NB4 (cell line): ENCODE results near the gene POLR2C.

Source experiments
- DNase-seq: peaks from one replicate; pipeline ENCODE4 v3.0.0; 2010; ENCODE audit warnings: low read depth
- H3K4me3 ChIP-seq: one replicate; pipeline ENCODE4 v1.5.1; 2011; ENCODE audit warnings: mild to moderate bottlenecking, low read depth, low read length, moderate library complexity
- CTCF ChIP-seq: IDR thresholded peaks from one replicate; pipeline ENCODE4 v1.5.1; 2012; ENCODE audit warnings: low read depth, low read length
- MYC ChIP-seq: IDR thresholded peaks from 2 replicates; pipeline ENCODE4 v1.6.1; 2011; ENCODE audit warnings: low read depth, low read length
- POLR2A ChIP-seq: IDR thresholded peaks from 2 replicates; pipeline ENCODE4 v1.6.1; 2011; ENCODE audit warnings: mild to moderate bottlenecking; ENCODE audit not compliant: insufficient read length; ENCODE audit errors: extremely low read depth
- TF ChIP-seq, protein P1 (sequence below): IDR thresholded peaks from 2 replicates; pipeline ENCODE4 v1.6.1; 2011; ENCODE audit warnings: low read depth, low read length

POLR2C gene

DNA sequence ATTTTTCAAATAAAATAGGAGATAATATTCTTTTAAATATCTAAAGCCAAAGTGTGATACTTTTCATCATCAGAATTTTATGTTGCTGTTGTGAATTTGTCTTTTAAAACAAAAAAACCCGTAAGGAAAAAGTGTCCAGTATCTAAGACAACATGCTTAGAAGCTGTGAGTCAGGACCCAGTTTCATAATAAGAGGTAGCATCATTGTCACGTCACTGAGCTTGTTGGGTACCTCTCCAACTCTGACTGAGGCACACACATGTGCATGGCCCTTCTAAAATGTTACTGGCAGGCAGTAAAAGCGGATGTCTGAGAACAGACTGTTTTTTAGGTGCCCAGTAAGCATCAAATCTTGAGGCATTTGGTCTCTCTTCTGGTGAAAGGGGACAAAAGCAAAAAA is 17.8 kb upstream of the POLR2C start:
- DNase-seq, result no peak
- no peak overlapping the region for H3K4me3 ChIP-seq
- TF ChIP-seq POLR2A, result no peak
- no peak for TF ChIP-seq CTCF
- TF ChIP-seq, protein P1, sequence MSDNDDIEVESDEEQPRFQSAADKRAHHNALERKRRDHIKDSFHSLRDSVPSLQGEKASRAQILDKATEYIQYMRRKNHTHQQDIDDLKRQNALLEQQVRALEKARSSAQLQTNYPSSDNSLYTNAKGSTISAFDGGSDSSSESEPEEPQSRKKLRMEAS, result no peak
- TF ChIP-seq MYC, result no peak

- no peak overlapping the region for H3K4me3 ChIP-seq
- DNase-seq, result no peak
- no peak for TF ChIP-seq MYC
Measured at GRCh38 chr16:57445510-57445909, 17.0 kb upstream of the POLR2C start.

GRCh38 chr16:57446531-57447185 is 15.8 kb upstream of the POLR2C start:
- peak overlapping the region; percentile 77 for H3K4me3 ChIP-seq
- peak; percentile 65 for DNase-seq
- TF ChIP-seq, protein P1, result no peak; the same call in 1 of the 2 replicates
- TF ChIP-seq CTCF, result no peak
- no peak for TF ChIP-seq MYC
- TF ChIP-seq POLR2A, result no peak

GRCh38 chr16:57447186-57447962 is 15.1 kb upstream of the POLR2C start, which contains the start of the genes CIAPIN1 and COQ9:
Gene CIAPIN1 (minus strand): TSS chr16:57447385. CDS start chr16:57440928, 6,457 bp downstream.
Gene COQ9 (plus strand): TSS chr16:57447479. CDS start chr16:57447506, 27 bp downstream.
- TF ChIP-seq MYC (peak; percentile 82), POLR2A (peak; percentile 85), CTCF (no peak)
- TF ChIP-seq, protein P1, result peak; percentile 90
- DNase-seq, result peak; percentile 95
- H3K4me3 ChIP-seq, result peak within 1 kb of the TSS; percentile 88

DNA sequence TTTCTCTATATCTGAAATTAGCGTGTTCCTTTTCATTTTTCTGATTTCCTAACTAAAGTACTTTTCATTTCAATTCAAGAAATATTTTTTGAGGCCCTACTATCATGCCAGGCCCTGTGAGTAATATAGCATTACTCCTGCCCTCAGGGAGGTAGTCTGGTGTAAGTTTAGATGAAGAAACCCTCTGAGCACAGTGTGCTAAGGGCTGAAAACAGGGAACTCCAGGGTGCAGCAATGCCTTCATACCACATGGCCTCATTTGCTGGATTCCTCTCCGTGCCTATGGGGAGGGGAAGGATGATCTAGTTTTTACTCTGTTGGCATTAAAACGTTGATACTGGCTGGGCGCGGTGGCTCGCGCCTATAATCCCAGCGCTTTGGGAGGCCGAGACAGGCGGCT is 10.5 kb upstream of the POLR2C start:
- H3K4me3 ChIP-seq, result no peak overlapping the region
- TF ChIP-seq CTCF, result no peak
- no peak for TF ChIP-seq MYC
- TF ChIP-seq, protein P1, result no peak
- no peak for TF ChIP-seq POLR2A
- DNase-seq, result no peak

- TF ChIP-seq POLR2A (no peak), CTCF (no peak), MYC (no peak)
- TF ChIP-seq, protein P1, result no peak
- peak overlapping the region; percentile 95 for H3K4me3 ChIP-seq
- peak; percentile 34 for DNase-seq
Measured at GRCh38 chr16:57462978-57463362, 491 bp downstream of the POLR2C start.
